ENCODE measurements around the gene GLIS1. TPM values are rescaled to one million over a fixed set of nuclear protein-coding genes. Genes with fewer than 3 reads are reported as not detected.

GLIS1 gene
- total and polyA plus RNA-seq, 10 of the 15 experiments (the other 5 are each of a cell fraction or from before 2014, with no cell fraction given), result not detected

- Histone ChIP-seq H2AFZ (ENCODE audit: control insufficient read depth, low read depth, low read length) (no peak overlapping the region), H3K9me3 (replicated peaks; ENCODE audit: control insufficient read depth, insufficient read depth, low read length) (no peaks in the 10 kb centered on the region), H4K20me1 (ENCODE audit: control insufficient read depth, insufficient read depth) (no peaks in the 10 kb centered on the region), H3K4me1 (ENCODE audit: control insufficient read depth, insufficient read depth, low read length) (no peaks in the 10 kb centered on the region), H3K4me2 (ENCODE audit: control insufficient read depth, insufficient read depth) (no peak overlapping the region), H3K4me3 (no peak overlapping the region), H3K27me3 (replicated peaks in 1 of 2; ENCODE audit: control insufficient read depth in 2 of 2, insufficient read depth in 2 of 2, low read length in 1 of 2) (peaks cover 0 to 5% of the 10 kb centered on the region in 2 experiments; a peak in 3 of 4 replicates), H3K27ac (ENCODE audit: control insufficient read depth, insufficient read depth) (no peak overlapping the region), H3K79me2 (ENCODE audit: control insufficient read depth, insufficient read depth, low read length) (no peaks in the 10 kb centered on the region), H3K36me3 (ENCODE audit: control insufficient read depth in 2 of 2, insufficient read depth in 2 of 2, low read length in 1 of 2) (no peaks in the 10 kb centered on the region), H3K9ac (ENCODE audit: control insufficient read depth, insufficient read depth, low read length) (no peak overlapping the region)
- BruUV-seq (replicated peaks), result no TSS peak
- RAD21 ChIA-PET (ENCODE audit: unreplicated experiment), result no interaction called here
- SMC1A ChIA-PET (ENCODE audit: uncharacterized antibody, unreplicated experiment), result no interaction called here
- in situ Hi-C loops (cut with MboI) (no loop called here), intact Hi-C loops (cut with micrococcal nuclease; ENCODE audit: unreplicated experiment) (no loop called here)
- POLR2A ChIA-PET, result no interaction called here
- WGBS (ENCODE audit: insufficient coverage, insufficient replicate concordance, low lambda C conversion rate, missing lambda C conversion rate), result 24% methylated on average over 3 of the region's 3 CpGs
- ATAC-seq (no peak), DNase-seq (ENCODE audit: low read depth, low spot score) (no peak), FAIRE-seq (no peak)
- CTCF ChIA-PET, result no interaction called here
- no peak for TF ChIP-seq BCLAF1 (IDR thresholded peaks at IDR 0.05)
- TF ChIP-seq ZNF384 (IDR thresholded peaks at IDR 0.05; ENCODE audit: borderline replicate concordance, low read depth, low read length), result no peak
- no peak for TF ChIP-seq RCOR1 (conservative IDR thresholded peaks at IDR 0.05; ENCODE audit: low read depth, low read length)
- TF ChIP-seq PKNOX1 (IDR thresholded peaks at IDR 0.05), result no peak
- no peak for TF ChIP-seq ZNF592 (IDR thresholded peaks at IDR 0.05)
- TF ChIP-seq TAF1 (IDR thresholded peaks at IDR 0.05; ENCODE audit: borderline replicate concordance, low read depth, low read length), result no peak
- TF ChIP-seq EGR1 (IDR thresholded peaks at IDR 0.05; ENCODE audit: borderline replicate concordance in 1 of 2, low read depth in 2 of 2, low read length in 2 of 2), result no peak
- no peak for TF ChIP-seq ZNF217 (IDR thresholded peaks at IDR 0.05)
- no peak for TF ChIP-seq RAD51 (IDR thresholded peaks at IDR 0.05)
- TF ChIP-seq CUX1 (IDR thresholded peaks at IDR 0.05; ENCODE audit: insufficient replicate concordance, low read depth, low read length), result no peak
- TF ChIP-seq CBFB (IDR thresholded peaks at IDR 0.05; ENCODE audit: low read depth), result no peak
- TF ChIP-seq NBN (IDR thresholded peaks at IDR 0.05), result no peak
These were observed 160.6 kb downstream of the GLIS1 start for GRCh38 chr1:53578358-53578757.

Data from GM12878 (cell line).